GM12878 (cell line): ENCODE measurements around the gene SLC6A8.

ENCODE experiments used
- EZH2 ChIP-seq: IDR thresholded peaks from 2 replicates; pipeline ENCODE4 v1.6.1; 2012; ENCODE audit warnings: low read depth, mild to moderate bottlenecking, control low read depth, inconsistent platforms, low read length, borderline replicate concordance; ENCODE audit not compliant: control insufficient read depth
- JUND ChIP-seq: IDR thresholded peaks from 2 replicates; pipeline ENCODE4 v1.6.1; 2012; ENCODE audit warnings: low read depth, mild to moderate bottlenecking, low read length, improper control_type of control experiment, moderate library complexity
- MEF2A ChIP-seq: IDR thresholded peaks from 2 replicates; pipeline ENCODE4 v1.6.1; 2011; ENCODE audit warnings: low read depth, mild to moderate bottlenecking, low read length, moderate library complexity; ENCODE audit not compliant: insufficient read depth
- NR2C1 ChIP-seq: fragments of 450-650 bp; IDR thresholded peaks from 2 replicates; pipeline ENCODE4 v1.6.1; 2017; ENCODE audit warnings: antibody characterized with exemption, mild to moderate bottlenecking, moderate library complexity
- POLR2AphosphoS5 ChIP-seq: IDR thresholded peaks from 2 replicates; pipeline ENCODE4 v1.6.1; 2011; ENCODE audit warnings: mild to moderate bottlenecking, low read length, inconsistent platforms
- RAD21 ChIP-seq: IDR thresholded peaks from 2 replicates; pipeline ENCODE4 v1.6.1; 2011; ENCODE audit warnings: mild to moderate bottlenecking, low read depth, low read length, moderate library complexity; ENCODE audit not compliant: insufficient read depth
- RFX5 ChIP-seq: IDR thresholded peaks from 2 replicates; pipeline ENCODE4 v1.6.1; 2011; ENCODE audit warnings: low read depth, low read length, improper control_type of control experiment
- SRF ChIP-seq, 2 experiments: IDR thresholded peaks; 2 replicates each; pipeline ENCODE4 v1.6.1; 2011; ENCODE audit warnings: low read depth in 2 of 2, low read length in 2 of 2, mild to moderate bottlenecking in 1 of 2, moderate library complexity in 1 of 2
- TBL1XR1 ChIP-seq: IDR thresholded peaks from 2 replicates; pipeline ENCODE4 v1.6.1; 2012; ENCODE audit warnings: low read depth, low read length, improper control_type of control experiment
- ZNF274 ChIP-seq: IDR thresholded peaks from one replicate; pipeline ENCODE4 v1.8.0; 2011; ENCODE audit not compliant: insufficient read length, insufficient read depth
- TF ChIP-seq, protein P1 (sequence below), 3 experiments: IDR thresholded peaks in 2 of 3; conservative IDR thresholded peaks in 1 of 3; 2 replicates each; pipeline ENCODE4 v1.5.1; 2011; ENCODE audit warnings: low read depth in 3 of 3, low read length in 3 of 3, mild to moderate bottlenecking in 3 of 3, control low read depth in 2 of 3, moderate library complexity in 2 of 3, inconsistent platforms in 1 of 3, mixed read lengths in 1 of 3; ENCODE audit not compliant: control insufficient read depth in 2 of 3, insufficient read depth in 1 of 3; ENCODE audit errors: extremely low read depth in 1 of 3
- TF ChIP-seq, protein P2 (sequence below): IDR thresholded peaks from 2 replicates; pipeline ENCODE4 v1.6.1; 2012; ENCODE audit warnings: mild to moderate bottlenecking, low read depth, low read length
- TF ChIP-seq, protein P3 (sequence below): fragments of 450-650 bp; IDR thresholded peaks from 2 replicates; pipeline ENCODE4 v1.6.1; 2017; ENCODE audit warnings: antibody characterized with exemption, mild to moderate bottlenecking, moderate library complexity

DNA sequence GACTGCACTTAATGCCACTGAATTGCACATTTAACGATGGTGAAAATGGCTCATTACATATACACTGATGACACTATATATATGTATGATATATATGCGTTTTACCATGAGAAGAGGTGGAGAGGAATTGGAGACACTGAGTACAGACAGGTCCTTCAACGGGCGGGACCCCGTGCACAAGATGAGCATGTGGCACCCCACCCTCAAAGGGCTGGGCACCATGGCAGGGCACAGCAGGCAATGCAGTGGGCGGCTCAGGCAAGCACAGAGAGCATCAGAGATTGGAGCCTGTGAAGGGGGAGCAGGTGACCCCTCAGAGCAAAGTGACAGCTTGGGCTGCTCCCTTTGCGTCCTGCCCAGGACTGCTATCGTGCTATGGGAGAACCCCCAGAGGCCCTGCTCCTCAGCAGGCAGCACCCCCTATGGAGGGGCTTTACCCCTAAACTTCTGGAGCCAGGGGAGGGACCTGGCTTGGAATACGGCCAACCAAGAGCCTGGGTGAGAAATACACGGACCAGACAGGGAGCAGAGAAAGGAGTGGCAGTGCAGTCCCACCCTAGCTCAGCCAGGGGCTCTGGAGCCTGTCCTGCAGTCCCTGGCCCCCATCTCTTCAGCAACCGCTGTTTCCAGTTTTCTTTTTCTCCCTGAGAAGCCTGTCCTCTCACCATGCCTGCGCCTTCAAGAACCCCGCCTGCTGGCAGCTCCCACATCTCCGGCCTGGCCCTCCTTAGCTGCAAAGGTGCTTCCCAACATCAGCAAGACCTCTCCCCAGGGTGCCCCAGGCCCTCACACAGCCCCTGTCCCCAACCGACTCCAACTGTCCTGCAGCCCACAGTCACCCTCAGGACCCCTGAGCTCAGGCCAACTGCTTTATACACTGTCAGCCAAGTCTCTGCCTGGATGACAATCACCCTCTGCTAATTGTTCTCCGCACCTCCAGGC lies 10.5 kb downstream of the SLC6A8 start:
- TF ChIP-seq, protein P1, sequence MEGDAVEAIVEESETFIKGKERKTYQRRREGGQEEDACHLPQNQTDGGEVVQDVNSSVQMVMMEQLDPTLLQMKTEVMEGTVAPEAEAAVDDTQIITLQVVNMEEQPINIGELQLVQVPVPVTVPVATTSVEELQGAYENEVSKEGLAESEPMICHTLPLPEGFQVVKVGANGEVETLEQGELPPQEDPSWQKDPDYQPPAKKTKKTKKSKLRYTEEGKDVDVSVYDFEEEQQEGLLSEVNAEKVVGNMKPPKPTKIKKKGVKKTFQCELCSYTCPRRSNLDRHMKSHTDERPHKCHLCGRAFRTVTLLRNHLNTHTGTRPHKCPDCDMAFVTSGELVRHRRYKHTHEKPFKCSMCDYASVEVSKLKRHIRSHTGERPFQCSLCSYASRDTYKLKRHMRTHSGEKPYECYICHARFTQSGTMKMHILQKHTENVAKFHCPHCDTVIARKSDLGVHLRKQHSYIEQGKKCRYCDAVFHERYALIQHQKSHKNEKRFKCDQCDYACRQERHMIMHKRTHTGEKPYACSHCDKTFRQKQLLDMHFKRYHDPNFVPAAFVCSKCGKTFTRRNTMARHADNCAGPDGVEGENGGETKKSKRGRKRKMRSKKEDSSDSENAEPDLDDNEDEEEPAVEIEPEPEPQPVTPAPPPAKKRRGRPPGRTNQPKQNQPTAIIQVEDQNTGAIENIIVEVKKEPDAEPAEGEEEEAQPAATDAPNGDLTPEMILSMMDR (IDR thresholded peaks at IDR 0.05 in 2 of 3, conservative IDR thresholded peaks at IDR 0.05 in 1 of 3; ENCODE audit: control insufficient read depth in 2 of 3, extremely low read depth in 1 of 3, insufficient read depth in 1 of 3, low read depth in 3 of 3, low read length in 3 of 3): no peak
- no peak for TF ChIP-seq TBL1XR1
- no peak for TF ChIP-seq EZH2
- TF ChIP-seq, protein P2, sequence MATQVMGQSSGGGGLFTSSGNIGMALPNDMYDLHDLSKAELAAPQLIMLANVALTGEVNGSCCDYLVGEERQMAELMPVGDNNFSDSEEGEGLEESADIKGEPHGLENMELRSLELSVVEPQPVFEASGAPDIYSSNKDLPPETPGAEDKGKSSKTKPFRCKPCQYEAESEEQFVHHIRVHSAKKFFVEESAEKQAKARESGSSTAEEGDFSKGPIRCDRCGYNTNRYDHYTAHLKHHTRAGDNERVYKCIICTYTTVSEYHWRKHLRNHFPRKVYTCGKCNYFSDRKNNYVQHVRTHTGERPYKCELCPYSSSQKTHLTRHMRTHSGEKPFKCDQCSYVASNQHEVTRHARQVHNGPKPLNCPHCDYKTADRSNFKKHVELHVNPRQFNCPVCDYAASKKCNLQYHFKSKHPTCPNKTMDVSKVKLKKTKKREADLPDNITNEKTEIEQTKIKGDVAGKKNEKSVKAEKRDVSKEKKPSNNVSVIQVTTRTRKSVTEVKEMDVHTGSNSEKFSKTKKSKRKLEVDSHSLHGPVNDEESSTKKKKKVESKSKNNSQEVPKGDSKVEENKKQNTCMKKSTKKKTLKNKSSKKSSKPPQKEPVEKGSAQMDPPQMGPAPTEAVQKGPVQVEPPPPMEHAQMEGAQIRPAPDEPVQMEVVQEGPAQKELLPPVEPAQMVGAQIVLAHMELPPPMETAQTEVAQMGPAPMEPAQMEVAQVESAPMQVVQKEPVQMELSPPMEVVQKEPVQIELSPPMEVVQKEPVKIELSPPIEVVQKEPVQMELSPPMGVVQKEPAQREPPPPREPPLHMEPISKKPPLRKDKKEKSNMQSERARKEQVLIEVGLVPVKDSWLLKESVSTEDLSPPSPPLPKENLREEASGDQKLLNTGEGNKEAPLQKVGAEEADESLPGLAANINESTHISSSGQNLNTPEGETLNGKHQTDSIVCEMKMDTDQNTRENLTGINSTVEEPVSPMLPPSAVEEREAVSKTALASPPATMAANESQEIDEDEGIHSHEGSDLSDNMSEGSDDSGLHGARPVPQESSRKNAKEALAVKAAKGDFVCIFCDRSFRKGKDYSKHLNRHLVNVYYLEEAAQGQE: no peak
- no peak for TF ChIP-seq JUND
- TF ChIP-seq NR2C1: no peak
- no peak for TF ChIP-seq MEF2A
- no peak for TF ChIP-seq RFX5
- TF ChIP-seq, protein P3, sequence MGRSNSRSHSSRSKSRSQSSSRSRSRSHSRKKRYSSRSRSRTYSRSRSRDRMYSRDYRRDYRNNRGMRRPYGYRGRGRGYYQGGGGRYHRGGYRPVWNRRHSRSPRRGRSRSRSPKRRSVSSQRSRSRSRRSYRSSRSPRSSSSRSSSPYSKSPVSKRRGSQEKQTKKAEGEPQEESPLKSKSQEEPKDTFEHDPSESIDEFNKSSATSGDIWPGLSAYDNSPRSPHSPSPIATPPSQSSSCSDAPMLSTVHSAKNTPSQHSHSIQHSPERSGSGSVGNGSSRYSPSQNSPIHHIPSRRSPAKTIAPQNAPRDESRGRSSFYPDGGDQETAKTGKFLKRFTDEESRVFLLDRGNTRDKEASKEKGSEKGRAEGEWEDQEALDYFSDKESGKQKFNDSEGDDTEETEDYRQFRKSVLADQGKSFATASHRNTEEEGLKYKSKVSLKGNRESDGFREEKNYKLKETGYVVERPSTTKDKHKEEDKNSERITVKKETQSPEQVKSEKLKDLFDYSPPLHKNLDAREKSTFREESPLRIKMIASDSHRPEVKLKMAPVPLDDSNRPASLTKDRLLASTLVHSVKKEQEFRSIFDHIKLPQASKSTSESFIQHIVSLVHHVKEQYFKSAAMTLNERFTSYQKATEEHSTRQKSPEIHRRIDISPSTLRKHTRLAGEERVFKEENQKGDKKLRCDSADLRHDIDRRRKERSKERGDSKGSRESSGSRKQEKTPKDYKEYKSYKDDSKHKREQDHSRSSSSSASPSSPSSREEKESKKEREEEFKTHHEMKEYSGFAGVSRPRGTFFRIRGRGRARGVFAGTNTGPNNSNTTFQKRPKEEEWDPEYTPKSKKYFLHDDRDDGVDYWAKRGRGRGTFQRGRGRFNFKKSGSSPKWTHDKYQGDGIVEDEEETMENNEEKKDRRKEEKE: no peak
- no peak for TF ChIP-seq ZNF274
- TF ChIP-seq RAD21: no peak
- TF ChIP-seq POLR2AphosphoS5: no peak
- no peak for TF ChIP-seq SRF (IDR thresholded peaks at IDR 0.05; ENCODE audit: low read depth in 2 of 2, low read length in 2 of 2)
